ENCODE results near the gene OCA2.

DNA sequence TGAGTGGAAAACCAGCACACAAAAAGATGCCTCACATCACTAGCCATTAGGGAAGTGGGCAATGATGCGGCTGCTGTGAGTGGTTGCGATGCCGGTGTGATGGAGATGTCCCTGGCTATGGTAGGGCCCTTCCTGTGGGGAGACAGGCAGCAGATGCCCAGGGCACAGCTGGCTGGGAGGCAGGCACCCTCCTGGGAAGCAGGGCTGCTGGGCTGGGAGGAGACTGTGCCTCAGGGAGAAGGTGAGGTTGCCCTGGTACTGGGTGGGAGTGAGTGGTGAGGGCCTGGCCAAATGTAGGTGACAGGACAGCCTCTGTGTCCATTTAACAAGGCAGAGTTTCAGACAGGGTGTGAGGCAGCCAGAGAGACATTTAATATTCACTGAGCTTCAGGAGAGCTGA, 335.6 kb downstream of the OCA2 start:
- TF ChIP-seq CTCF (IDR thresholded peaks at IDR 0.05): no peak
- TF ChIP-seq POLR2AphosphoS5 (IDR thresholded peaks at IDR 0.05; ENCODE audit: low read depth, low read length): no peak
- TF ChIP-seq REST (IDR thresholded peaks at IDR 0.05; ENCODE audit: insufficient read depth in 1 of 2, low read depth in 2 of 2, low read length in 1 of 2): no peak

Measured in Panc1 (cell line).